SK-N-SH treated with all-trans-retinoic acid at 6 μM for 48 hours (cell line): Measurements from ENCODE around the gene DCC.

Source experiments
- ATAC-seq: fragments of 200-7000 bp; cut with Tn5 transposase; 3 replicates; pipeline ENCODE4 v1.9.1; 2020; ENCODE audit warnings: mild to moderate bottlenecking, moderate library complexity
- BACH2 ChIP-seq: fragments of 250-450 bp; sonication (Bioruptor Pico); IDR thresholded peaks from 2 replicates; pipeline ENCODE4 v1.9.0; 2021; ENCODE audit warnings: mild to moderate bottlenecking, borderline replicate concordance
- CSDC2 ChIP-seq: fragments of 250-450 bp; sonication (Bioruptor Pico); IDR thresholded peaks from 2 replicates; pipeline ENCODE4 v1.5.0; 2020; ENCODE audit warnings: mild to moderate bottlenecking, moderate library complexity
- ESRRG ChIP-seq: fragments of 250-450 bp; sonication (Bioruptor Pico); IDR thresholded peaks from 2 replicates; pipeline ENCODE4 v1.6.1; 2021; ENCODE audit warnings: mild to moderate bottlenecking
- GLIS3 ChIP-seq: fragments of 250-450 bp; sonication (Bioruptor Pico); IDR thresholded peaks from 2 replicates; pipeline ENCODE4 v1.5.0; 2020; ENCODE audit warnings: mild to moderate bottlenecking, moderate library complexity
- ISL1 ChIP-seq: fragments of 250-450 bp; sonication (Bioruptor Pico); IDR thresholded peaks from 2 replicates; pipeline ENCODE4 v2.1.2; 2022; ENCODE audit warnings: mild to moderate bottlenecking, moderate library complexity
- OSR1 ChIP-seq: fragments of 250-450 bp; sonication (Bioruptor Pico); IDR thresholded peaks from 2 replicates; pipeline ENCODE4 v1.8.0; 2022; ENCODE audit warnings: moderate library complexity, mild to moderate bottlenecking, inconsistent platforms
- PPARA ChIP-seq: fragments of 250-450 bp; sonication (Bioruptor Pico); IDR thresholded peaks from 2 replicates; pipeline ENCODE4 v1.5.0; 2020; ENCODE audit warnings: mild to moderate bottlenecking, borderline replicate concordance
- RARB ChIP-seq: fragments of 250-450 bp; sonication (Bioruptor Pico); IDR thresholded peaks from 2 replicates; pipeline ENCODE4 v1.8.0; 2021; ENCODE audit warnings: mild to moderate bottlenecking, moderate library complexity
- SNAI2 ChIP-seq: fragments of 250-450 bp; sonication (Bioruptor Pico); IDR thresholded peaks from 2 replicates; pipeline ENCODE4 v1.5.0; 2020; ENCODE audit warnings: mild to moderate bottlenecking, moderate library complexity
- TCF4 ChIP-seq: fragments of 250-450 bp; sonication (Bioruptor Pico); IDR thresholded peaks from 2 replicates; pipeline ENCODE4 v1.8.0; 2021; ENCODE audit warnings: mild to moderate bottlenecking, moderate library complexity, borderline replicate concordance
- TOX ChIP-seq: fragments of 250-450 bp; sonication (Bioruptor Pico); IDR thresholded peaks from 2 replicates; pipeline ENCODE4 v1.8.0; 2021; ENCODE audit warnings: mild to moderate bottlenecking, moderate library complexity, borderline replicate concordance
- ZFP3 ChIP-seq: fragments of 250-450 bp; sonication (Bioruptor Pico); IDR thresholded peaks from 2 replicates; pipeline ENCODE4 v1.5.0; 2020; ENCODE audit warnings: mild to moderate bottlenecking, moderate library complexity
- ZFP30 ChIP-seq: fragments of 450-650 bp; formaldehyde crosslinking; IDR thresholded peaks from 2 replicates; pipeline ENCODE4 v1.5.0; 2022; ENCODE audit warnings: mild to moderate bottlenecking, moderate library complexity
- ZNF565 ChIP-seq: fragments of 450-650 bp; formaldehyde crosslinking; conservative IDR thresholded peaks from 2 replicates; pipeline ENCODE4 v1.5.0; 2020; ENCODE audit warnings: low read depth, mild to moderate bottlenecking, moderate library complexity
- ZNF70 ChIP-seq: fragments of 450-650 bp; formaldehyde crosslinking; IDR thresholded peaks from 2 replicates; pipeline ENCODE4 v1.5.0; 2020; ENCODE audit warnings: mild to moderate bottlenecking, moderate library complexity
- ZNF8 ChIP-seq: fragments of 450-650 bp; formaldehyde crosslinking; IDR thresholded peaks from 2 replicates; pipeline ENCODE4 v1.5.0; 2020; ENCODE audit warnings: mild to moderate bottlenecking, moderate library complexity
- TF ChIP-seq, protein P1 (sequence below): fragments of 250-450 bp; sonication (Bioruptor Pico); IDR thresholded peaks from 2 replicates; pipeline ENCODE4 v1.5.1; 2021; ENCODE audit warnings: mild to moderate bottlenecking, moderate library complexity
- TF ChIP-seq, protein P2 (sequence below): fragments of 250-450 bp; sonication (Bioruptor Pico); IDR thresholded peaks from 2 replicates; pipeline ENCODE4 v1.5.1; 2020; ENCODE audit warnings: low read depth, mild to moderate bottlenecking, moderate library complexity
- TF ChIP-seq, protein P3 (sequence below): fragments of 250-450 bp; sonication (Bioruptor Pico); IDR thresholded peaks from 2 replicates; pipeline ENCODE4 v1.5.0; 2020; ENCODE audit warnings: mild to moderate bottlenecking, moderate library complexity
- TF ChIP-seq, protein P4 (sequence below): fragments of 250-450 bp; sonication (Bioruptor Pico); IDR thresholded peaks from 2 replicates; pipeline ENCODE4 v1.8.0; 2020; ENCODE audit warnings: mild to moderate bottlenecking, moderate library complexity, borderline replicate concordance

DCC gene

DNA sequence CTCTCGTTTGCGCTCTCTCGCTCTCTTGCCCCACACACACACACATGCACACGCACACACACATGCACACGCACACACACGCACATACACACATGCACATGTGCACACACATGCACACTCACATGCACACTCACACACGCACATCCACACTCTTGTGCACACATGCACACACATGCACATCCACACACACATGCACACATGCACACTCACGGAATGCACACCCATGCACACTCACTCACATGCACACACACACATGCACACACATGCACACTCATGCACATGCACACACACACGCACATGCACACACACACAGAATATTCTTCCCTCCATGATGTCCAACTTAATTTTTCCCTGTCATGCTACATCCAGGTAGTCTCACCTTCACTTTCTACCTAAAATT, 360.1 kb downstream of the DCC start:
- TF ChIP-seq OSR1 (CRISPR knock-in tag) (no peak), ZFP3 (no peak), GLIS3 (no peak), PPARA (CRISPR knock-in tag) (no peak), ISL1 (CRISPR knock-in tag) (no peak), CSDC2 (CRISPR knock-in tag) (no peak), ZFP30 (CRISPR knock-in tag) (no peak), SNAI2 (CRISPR knock-in tag) (no peak), RARB (CRISPR knock-in tag) (no peak), ZNF8 (CRISPR knock-in tag) (no peak), TOX (CRISPR knock-in tag) (no peak), ESRRG (CRISPR knock-in tag) (no peak), ZNF565 (no peak)
- TF ChIP-seq, protein P1, sequence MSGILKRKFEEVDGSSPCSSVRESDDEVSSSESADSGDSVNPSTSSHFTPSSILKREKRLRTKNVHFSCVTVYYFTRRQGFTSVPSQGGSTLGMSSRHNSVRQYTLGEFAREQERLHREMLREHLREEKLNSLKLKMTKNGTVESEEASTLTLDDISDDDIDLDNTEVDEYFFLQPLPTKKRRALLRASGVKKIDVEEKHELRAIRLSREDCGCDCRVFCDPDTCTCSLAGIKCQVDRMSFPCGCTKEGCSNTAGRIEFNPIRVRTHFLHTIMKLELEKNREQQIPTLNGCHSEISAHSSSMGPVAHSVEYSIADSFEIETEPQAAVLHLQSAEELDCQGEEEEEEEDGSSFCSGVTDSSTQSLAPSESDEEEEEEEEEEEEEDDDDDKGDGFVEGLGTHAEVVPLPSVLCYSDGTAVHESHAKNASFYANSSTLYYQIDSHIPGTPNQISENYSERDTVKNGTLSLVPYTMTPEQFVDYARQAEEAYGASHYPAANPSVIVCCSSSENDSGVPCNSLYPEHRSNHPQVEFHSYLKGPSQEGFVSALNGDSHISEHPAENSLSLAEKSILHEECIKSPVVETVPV (CRISPR knock-in tag), result no peak
- TF ChIP-seq, protein P2, sequence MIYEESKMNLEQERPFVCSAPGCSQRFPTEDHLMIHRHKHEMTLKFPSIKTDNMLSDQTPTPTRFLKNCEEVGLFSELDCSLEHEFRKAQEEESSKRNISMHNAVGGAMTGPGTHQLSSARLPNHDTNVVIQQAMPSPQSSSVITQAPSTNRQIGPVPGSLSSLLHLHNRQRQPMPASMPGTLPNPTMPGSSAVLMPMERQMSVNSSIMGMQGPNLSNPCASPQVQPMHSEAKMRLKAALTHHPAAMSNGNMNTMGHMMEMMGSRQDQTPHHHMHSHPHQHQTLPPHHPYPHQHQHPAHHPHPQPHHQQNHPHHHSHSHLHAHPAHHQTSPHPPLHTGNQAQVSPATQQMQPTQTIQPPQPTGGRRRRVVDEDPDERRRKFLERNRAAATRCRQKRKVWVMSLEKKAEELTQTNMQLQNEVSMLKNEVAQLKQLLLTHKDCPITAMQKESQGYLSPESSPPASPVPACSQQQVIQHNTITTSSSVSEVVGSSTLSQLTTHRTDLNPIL (CRISPR knock-in tag), result no peak
- TF ChIP-seq, protein P3, sequence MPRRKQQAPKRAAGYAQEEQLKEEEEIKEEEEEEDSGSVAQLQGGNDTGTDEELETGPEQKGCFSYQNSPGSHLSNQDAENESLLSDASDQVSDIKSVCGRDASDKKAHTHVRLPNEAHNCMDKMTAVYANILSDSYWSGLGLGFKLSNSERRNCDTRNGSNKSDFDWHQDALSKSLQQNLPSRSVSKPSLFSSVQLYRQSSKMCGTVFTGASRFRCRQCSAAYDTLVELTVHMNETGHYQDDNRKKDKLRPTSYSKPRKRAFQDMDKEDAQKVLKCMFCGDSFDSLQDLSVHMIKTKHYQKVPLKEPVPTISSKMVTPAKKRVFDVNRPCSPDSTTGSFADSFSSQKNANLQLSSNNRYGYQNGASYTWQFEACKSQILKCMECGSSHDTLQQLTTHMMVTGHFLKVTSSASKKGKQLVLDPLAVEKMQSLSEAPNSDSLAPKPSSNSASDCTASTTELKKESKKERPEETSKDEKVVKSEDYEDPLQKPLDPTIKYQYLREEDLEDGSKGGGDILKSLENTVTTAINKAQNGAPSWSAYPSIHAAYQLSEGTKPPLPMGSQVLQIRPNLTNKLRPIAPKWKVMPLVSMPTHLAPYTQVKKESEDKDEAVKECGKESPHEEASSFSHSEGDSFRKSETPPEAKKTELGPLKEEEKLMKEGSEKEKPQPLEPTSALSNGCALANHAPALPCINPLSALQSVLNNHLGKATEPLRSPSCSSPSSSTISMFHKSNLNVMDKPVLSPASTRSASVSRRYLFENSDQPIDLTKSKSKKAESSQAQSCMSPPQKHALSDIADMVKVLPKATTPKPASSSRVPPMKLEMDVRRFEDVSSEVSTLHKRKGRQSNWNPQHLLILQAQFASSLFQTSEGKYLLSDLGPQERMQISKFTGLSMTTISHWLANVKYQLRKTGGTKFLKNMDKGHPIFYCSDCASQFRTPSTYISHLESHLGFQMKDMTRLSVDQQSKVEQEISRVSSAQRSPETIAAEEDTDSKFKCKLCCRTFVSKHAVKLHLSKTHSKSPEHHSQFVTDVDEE (CRISPR knock-in tag), result no peak
- TF ChIP-seq, protein P4, sequence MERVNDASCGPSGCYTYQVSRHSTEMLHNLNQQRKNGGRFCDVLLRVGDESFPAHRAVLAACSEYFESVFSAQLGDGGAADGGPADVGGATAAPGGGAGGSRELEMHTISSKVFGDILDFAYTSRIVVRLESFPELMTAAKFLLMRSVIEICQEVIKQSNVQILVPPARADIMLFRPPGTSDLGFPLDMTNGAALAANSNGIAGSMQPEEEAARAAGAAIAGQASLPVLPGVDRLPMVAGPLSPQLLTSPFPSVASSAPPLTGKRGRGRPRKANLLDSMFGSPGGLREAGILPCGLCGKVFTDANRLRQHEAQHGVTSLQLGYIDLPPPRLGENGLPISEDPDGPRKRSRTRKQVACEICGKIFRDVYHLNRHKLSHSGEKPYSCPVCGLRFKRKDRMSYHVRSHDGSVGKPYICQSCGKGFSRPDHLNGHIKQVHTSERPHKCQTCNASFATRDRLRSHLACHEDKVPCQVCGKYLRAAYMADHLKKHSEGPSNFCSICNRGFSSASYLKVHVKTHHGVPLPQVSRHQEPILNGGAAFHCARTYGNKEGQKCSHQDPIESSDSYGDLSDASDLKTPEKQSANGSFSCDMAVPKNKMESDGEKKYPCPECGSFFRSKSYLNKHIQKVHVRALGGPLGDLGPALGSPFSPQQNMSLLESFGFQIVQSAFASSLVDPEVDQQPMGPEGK (CRISPR knock-in tag), result no peak
- no peak for ATAC-seq

DNA sequence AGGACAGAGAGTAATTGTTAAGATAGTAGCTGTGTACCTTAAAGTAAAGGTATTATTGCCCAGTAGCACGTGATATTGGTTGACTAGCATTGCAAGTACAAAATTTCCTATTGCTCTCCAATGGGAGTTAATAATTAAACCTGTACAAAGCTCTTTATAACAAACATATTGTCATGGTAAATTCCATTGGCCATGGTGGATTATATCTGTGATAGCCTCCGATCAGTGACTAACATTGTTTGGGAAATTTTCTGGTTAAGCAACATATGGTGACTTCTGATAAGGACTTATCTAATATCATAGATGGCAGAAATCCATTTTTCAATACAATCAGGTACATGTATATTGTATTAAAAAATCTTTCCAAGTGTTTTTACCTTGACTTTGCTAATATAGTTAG, 360.8 kb downstream of the DCC start:
- TF ChIP-seq TCF4 (CRISPR knock-in tag), result peak; percentile 67; the same call in 1 of the 2 replicates
- TF ChIP-seq ZNF70 (CRISPR knock-in tag), result no peak
- TF ChIP-seq, protein P1 (CRISPR knock-in tag), result no peak
- TF ChIP-seq BACH2 (CRISPR knock-in tag), result no peak
- TF ChIP-seq, protein P4 (CRISPR knock-in tag), result no peak
- no peak for TF ChIP-seq ZNF8 (CRISPR knock-in tag)
- ATAC-seq, result no peak
